GM19351 (cell line): ENCODE results near the gene SUGCT.

Source experiments
- ATAC-seq: cut with Tn5 transposase; IDR thresholded peaks from one replicate; pipeline ENCODE4 v1.9.1; 2021; ENCODE audit warnings: mild to moderate bottlenecking, moderate library complexity; ENCODE audit not compliant: unreplicated experiment

SUGCT gene

GRCh38 chr7:40884241-40884640 is 749.4 kb downstream of the SUGCT start:
- no peak for ATAC-seq

DNA sequence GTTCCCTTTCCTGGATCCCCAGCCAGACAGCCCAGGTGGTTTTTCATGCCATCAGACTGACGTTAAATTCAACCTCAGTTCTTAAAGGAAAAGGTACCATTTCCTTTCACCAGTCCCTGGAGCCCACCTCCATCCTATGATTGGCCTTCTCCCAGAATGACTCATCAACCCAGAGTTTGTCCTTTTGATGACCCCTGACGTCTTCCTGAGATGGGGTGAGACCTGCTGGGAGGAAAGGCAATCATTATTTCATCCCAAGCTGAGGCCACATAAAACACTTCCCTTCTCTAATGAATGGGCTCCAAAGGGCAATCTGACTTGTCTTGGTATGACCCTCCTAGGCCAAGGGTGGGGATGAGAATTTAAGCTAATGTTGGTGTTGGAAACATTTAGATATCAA is 750.7 kb downstream of the SUGCT start:
- ATAC-seq = no peak

GRCh38 chr7:40887099-40887498 is 752.3 kb downstream of the SUGCT start:
- no peak for ATAC-seq

GRCh38 chr7:40888499-40888898 is 753.7 kb downstream of the SUGCT start:
- no peak for ATAC-seq

- ATAC-seq = no peak
Measured at GRCh38 chr7:40889099-40889498, 754.3 kb downstream of the SUGCT start.

DNA sequence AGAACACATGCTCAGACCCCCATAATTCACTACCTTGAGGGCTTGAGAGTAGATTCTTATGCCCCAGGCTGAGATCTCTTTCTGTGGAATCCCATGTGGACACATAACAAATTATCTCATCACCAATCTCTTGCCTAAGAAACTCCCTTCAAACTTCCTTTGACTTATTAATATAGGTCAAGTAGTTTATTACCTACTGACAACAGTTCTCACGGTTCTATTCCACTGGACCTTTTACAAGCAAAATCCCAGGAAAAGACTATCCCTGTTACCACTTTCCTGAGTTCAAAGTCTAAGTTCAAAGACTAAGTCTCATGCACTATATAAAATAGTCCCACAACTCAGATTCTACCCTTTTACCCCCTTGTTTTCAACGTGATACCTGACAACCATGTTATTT is 754.7 kb downstream of the SUGCT start:
- ATAC-seq = no peak

DNA sequence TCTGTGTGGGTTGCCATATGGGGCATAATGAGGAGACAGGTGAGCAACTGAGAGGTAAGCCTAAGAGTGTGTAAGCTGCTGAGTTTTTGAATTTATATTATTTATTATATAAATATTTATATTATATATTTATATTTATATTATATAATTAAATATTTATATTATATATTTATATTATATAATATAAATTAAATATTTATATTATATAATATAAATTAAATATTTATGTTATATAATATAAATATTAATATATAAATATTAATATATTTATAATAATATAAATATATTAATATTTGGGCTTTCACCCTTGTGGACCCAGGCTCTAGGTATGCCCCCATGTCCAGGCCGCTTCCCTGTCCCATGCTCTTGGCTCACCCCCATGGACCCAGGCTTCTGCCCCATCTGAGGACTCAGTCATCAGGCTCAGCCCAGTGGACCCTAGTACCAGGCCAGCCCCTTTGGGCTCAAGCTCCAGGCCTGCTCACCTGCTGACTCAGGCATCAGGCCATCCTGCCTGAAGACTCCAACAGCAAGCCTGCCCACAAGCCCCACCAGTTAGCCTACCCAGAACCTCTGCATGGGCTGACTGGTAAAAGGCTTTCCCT is 755.4 kb downstream of the SUGCT start:
- ATAC-seq = no peak

GRCh38 chr7:40891232-40891631 is 756.4 kb downstream of the SUGCT start:
- no peak for ATAC-seq

DNA sequence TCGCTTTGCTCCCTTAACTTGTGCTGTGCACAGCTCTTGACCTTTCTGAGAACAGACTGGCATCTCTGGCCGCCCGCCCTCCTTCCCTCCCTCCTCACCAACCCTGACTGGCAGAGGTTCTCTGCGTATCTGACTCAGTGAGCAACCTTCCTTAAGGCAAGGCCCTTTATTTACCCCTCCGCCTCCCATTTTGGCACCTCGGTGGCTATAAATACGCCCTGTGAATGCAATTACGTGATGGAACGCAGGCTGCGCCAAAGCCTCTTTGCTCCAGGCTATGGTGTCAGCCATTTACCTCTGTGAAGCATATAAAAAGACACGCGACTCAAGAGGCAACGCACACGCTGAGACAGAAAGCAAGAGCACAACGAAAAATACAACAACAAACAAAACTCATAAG is 764.3 kb downstream of the SUGCT start:
- ATAC-seq = no peak

DNA sequence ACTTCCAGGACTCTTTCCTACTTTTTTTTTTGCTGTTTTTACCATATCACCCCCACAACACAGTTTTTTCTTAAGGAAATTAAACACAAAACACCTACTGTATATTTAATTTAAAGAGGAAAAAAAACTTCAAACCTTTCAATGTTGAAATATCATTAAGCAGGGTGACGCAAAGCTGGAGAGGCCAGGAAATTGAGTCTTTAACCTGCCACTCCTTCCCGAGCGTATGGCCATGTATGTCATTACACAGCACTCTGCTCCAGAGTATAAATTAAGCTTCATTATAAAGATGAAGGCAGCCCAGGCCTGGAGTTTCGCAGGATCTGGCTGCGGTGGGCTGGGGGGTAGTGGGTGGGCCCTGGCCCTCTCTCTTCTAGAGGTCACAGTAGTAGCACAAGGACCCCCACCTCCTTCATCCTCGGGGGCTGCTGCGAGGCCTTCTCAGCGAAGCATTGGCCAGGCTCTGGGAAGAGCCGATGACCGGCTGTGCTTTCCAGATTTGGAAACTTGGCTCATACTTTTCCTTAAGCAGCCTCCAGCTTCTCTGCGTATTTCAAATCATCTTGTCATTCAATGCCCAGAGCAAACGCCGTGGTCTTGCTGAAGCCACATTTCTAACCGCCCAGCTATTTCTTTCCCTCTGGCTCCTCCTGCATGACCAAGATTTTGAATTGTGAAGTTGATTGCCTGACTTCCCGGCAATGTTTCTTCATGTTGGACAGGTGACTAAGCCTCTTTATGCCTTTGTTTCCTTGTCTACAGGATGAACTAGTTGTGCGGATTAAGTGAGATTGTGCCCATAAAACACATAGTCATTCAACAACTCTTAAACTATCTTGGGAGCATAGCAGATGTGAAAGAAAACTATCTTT is 765.1 kb downstream of the SUGCT start:
- no peak for ATAC-seq

DNA sequence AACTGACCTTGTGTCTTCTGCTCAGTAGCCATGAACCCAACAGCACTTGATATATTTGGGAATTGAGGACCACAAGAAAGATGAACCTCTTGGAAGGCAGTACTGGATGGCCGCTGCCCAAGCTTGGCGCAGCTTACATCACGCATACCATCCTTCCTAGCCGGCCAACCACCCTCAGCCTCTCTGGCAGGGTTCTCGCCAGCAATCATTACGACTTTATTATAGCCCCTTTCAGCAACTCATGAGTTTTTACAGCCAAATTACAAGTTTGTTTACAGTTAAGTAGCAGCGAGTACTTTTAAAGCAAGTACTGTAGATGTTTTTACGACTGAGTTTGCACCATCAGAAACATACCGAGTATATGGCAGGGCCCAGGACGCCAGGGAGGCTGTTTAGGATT is 769.1 kb downstream of the SUGCT start:
- ATAC-seq = no peak

GRCh38 chr7:40907286-40907685 is 772.5 kb downstream of the SUGCT start:
- ATAC-seq = no peak

DNA sequence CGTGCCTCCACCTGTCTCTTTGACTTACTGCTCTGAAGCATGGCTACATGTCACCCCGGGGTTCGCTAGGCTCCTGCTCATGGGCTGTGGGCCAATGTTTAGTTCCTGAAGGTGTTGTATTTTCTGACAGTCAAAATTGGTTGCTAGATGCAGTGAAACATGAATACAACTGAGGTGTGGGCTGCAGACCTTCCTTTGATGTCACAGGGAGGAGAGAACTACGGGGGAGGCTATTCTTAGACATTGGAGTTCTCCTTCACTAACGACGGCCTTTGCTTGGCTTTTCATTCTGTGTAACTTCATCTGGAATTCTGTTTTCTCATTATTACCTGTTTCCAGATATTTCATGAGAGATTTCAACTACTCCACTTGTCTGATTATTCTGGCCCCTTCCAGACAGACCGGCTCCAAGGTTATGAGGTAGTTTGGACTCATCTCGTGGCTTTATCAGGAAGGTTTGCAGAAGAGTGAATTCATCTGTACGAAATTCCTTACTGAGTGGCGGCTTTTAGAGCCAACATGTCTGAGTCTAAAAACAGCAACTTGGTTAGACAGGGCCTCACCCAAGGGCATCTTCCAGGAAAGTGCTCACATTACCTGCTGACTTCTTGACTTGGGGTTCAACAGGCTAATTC is 774.7 kb downstream of the SUGCT start:
- ATAC-seq = no peak
